Sigmoid colon (tissue), 7 donors: ENCODE data around the gene FAM81A. TPM values are rescaled to one million over a fixed set of nuclear protein-coding genes. Genes with fewer than 3 reads are reported as not detected.

Experiments
- DNase-seq: peaks from one replicate; pipeline ENCODE4 v3.0.0-alpha.2; 2019
- H3K27ac ChIP-seq, 4 donors: fragments of 200-600 bp; sonication (generic); one replicate each; pipeline ENCODE4 v1.5.1; 2016 to 2019; ENCODE audit warnings: mild to moderate bottlenecking in 1 of 4
- H3K27me3 ChIP-seq, 3 donors: fragments of 200-600 bp; sonication (generic); one replicate each; pipeline ENCODE4 v1.5.1; 2019; ENCODE audit warnings: mild to moderate bottlenecking in 1 of 3
- H3K36me3 ChIP-seq, 4 donors: fragments of 200-600 bp; sonication (generic); one replicate each; pipeline ENCODE4 v1.5.1; 2016 to 2019
- H3K4me1 ChIP-seq, 4 donors: fragments of 200-600 bp; sonication (generic); one replicate each; pipeline ENCODE4 v1.5.1; 2017 to 2019
- H3K4me3 ChIP-seq, 4 donors: fragments of 200-600 bp; sonication (generic); one replicate each; pipeline ENCODE4 v1.5.1; 2017 to 2019; ENCODE audit warnings: mild to moderate bottlenecking in 2 of 4, moderate library complexity in 1 of 4
- H3K9me3 ChIP-seq, 4 donors: fragments of 200-600 bp in 3 of 4; sonication (generic) in 3 of 4; one replicate each; pipeline versions ENCODE4 v1.5.1 to v1.6.1; 2013 to 2019
- EP300 ChIP-seq, 4 donors: sonication (generic); formaldehyde crosslinking; IDR thresholded peaks; one replicate each; pipeline ENCODE4 v1.6.1; 2017; ENCODE audit warnings: antibody characterized with exemption in 4 of 4
- POLR2A ChIP-seq, 2 donors: fragments of 450-650 bp; IDR thresholded peaks; one replicate each; pipeline ENCODE4 v1.6.1; 2016; ENCODE audit warnings: antibody characterized with exemption in 2 of 2, mild to moderate bottlenecking in 2 of 2, moderate library complexity in 2 of 2
- POLR2AphosphoS5 ChIP-seq, 4 donors: sonication (generic); formaldehyde crosslinking; IDR thresholded peaks; one replicate each; pipeline ENCODE4 v1.6.1; 2017; ENCODE audit warnings: antibody characterized with exemption in 4 of 4
- WGBS, 2 donors: extraction: QIAGEN DNeasy Blood & Tissue Kit; methylation state at CpG; one replicate each; pipeline ENCODE4 v1.1.7; 2013; 5-methylcytosine and 5-hydroxymethylcytosine counted together
- intact Hi-C: fragments of 100-400 bp; cut with DNase I; formaldehyde crosslinking; loops from one replicate; pipeline ENCODE4 v1.15.1; 2023
- polyA plus RNA-seq, 3 donors: library from polyadenylated mRNA; stranded (reverse); fragments of 200-250 nt; gene quantifications; one replicate each; pipeline ENCODE4 v1.2.3, GENCODE V29; 2013
- total RNA-seq, 4 donors: library from RNA; depleted of rRNA; stranded (reverse); fragments of >200 nt; gene quantifications; one replicate each; pipeline ENCODE4 v1.1.0, GENCODE V29; 2016
- TF ChIP-seq, protein P1 (sequence below), 4 experiments: fragments of 450-650 bp in 3 of 4; fragments of 200-600 bp in 1 of 4; IDR thresholded peaks; one replicate each; pipeline ENCODE4 v1.5.1; 2016 to 2019; ENCODE audit warnings: antibody characterized with exemption in 4 of 4, mild to moderate bottlenecking in 3 of 4, moderate library complexity in 2 of 4
- donor health status: healthy with polysubstance abuse.
- donor health status: Bipolar disorder and iron deficiency.
- donor health status: healthy.

FAM81A gene
- total and polyA plus RNA-seq, 7 donors = under 0.01 to 4.7 (median 2.5) TPM; not detected in 1

DNA sequence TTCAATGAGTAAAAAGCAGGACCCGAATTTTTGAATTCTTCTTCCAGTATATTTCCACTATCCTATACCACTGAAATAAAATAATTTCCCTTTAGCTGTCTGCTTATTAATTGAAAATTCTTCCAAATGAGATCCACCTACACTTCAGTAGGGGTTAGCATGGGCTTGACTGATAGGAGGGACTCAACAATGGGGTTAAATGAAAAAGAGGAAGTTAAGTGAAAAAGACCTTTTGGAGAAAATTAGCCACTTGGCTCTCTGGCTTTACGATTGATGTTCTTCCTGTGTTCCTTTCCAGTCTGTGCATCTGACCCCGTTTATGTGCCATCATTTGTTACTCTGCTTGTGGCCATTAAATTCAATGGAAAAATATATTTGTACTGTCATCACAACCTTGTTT is 119.6 kb downstream of the FAM81A start:
- no peaks in the 10 kb centered on the region for H3K36me3 ChIP-seq
- H3K9me3 ChIP-seq = no peaks in the 10 kb centered on the region
- no peak overlapping the region for H3K4me3 ChIP-seq
- no peak overlapping the region for H3K27ac ChIP-seq
- intact Hi-C loops = no loop called here
- no peaks in the 10 kb centered on the region for H3K27me3 ChIP-seq
- WGBS, 2 donors = 63 to 77% methylated on average over 3 of the region's 3 CpGs
- DNase-seq = no peak
- no peak for TF ChIP-seq EP300 (IDR thresholded peaks at IDR 0.05)
- TF ChIP-seq POLR2A (IDR thresholded peaks at IDR 0.05) = no peak
- no peak for TF ChIP-seq POLR2AphosphoS5 (IDR thresholded peaks at IDR 0.05)
- TF ChIP-seq, protein P1, sequence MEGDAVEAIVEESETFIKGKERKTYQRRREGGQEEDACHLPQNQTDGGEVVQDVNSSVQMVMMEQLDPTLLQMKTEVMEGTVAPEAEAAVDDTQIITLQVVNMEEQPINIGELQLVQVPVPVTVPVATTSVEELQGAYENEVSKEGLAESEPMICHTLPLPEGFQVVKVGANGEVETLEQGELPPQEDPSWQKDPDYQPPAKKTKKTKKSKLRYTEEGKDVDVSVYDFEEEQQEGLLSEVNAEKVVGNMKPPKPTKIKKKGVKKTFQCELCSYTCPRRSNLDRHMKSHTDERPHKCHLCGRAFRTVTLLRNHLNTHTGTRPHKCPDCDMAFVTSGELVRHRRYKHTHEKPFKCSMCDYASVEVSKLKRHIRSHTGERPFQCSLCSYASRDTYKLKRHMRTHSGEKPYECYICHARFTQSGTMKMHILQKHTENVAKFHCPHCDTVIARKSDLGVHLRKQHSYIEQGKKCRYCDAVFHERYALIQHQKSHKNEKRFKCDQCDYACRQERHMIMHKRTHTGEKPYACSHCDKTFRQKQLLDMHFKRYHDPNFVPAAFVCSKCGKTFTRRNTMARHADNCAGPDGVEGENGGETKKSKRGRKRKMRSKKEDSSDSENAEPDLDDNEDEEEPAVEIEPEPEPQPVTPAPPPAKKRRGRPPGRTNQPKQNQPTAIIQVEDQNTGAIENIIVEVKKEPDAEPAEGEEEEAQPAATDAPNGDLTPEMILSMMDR (IDR thresholded peaks at IDR 0.05) = no peak
- no peaks in the 10 kb centered on the region for H3K4me1 ChIP-seq

DNA sequence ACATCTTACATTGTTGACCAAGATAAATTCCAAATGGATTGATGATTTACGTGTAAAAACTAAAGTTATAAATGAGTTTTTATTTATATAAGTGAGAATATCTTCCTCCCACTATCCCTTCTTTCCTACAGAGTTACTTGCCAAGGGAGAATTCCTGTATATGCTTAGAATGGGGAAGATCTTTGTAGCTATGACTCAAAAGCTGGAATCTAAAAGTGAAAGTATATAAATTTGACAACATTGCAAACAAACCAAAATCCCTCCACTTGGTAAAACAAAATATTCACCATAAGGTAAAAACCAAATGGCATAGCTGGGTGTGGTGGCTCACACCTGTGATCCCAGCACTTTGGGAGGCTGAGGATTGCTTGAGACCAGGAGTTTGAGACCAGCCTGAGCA is 120.9 kb downstream of the FAM81A start:
- intact Hi-C loops = no loop called here
- Histone ChIP-seq H3K9me3 (no peaks in the 10 kb centered on the region), H3K27me3 (no peaks in the 10 kb centered on the region), H3K4me1 (no peaks in the 10 kb centered on the region), H3K36me3 (no peaks in the 10 kb centered on the region), H3K4me3 (no peak overlapping the region), H3K27ac (no peak overlapping the region)
- no peak for DNase-seq
- WGBS, 2 donors = 79 to 80% methylated on average over 1 of the region's 1 CpG
- TF ChIP-seq POLR2A (IDR thresholded peaks at IDR 0.05) (no peak), POLR2AphosphoS5 (IDR thresholded peaks at IDR 0.05) (no peak), EP300 (IDR thresholded peaks at IDR 0.05) (no peak)
- TF ChIP-seq, protein P1 (IDR thresholded peaks at IDR 0.05) = no peak

DNA sequence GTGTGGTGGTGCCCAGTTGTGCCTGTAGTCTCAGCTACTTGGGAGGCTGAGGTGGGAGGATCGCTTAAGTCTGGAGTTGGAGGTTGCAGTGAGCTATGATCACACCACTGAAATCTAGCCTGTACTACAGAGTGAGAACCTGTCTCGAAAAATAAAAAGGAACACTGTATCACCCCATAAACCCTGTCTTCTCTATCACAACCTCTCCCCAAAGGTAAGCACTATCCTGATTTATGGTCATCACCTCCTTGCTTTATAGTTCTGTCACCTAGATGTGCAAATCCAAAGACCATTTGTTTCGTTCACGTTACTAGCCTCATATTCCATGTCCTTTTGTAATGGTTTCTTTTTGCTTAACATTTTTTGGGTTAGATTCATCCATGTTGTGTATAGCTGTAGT is 123.6 kb downstream of the FAM81A start:
- DNase-seq = no peak
- WGBS, 2 donors = 63 to 81% methylated on average over 4 of the region's 4 CpGs
- H3K4me1 ChIP-seq = no peaks in the 10 kb centered on the region
- H3K4me3 ChIP-seq = no peak overlapping the region
- no peak overlapping the region for H3K27ac ChIP-seq
- H3K27me3 ChIP-seq = no peaks in the 10 kb centered on the region
- TF ChIP-seq POLR2AphosphoS5 (IDR thresholded peaks at IDR 0.05) (no peak), EP300 (IDR thresholded peaks at IDR 0.05) (no peak), POLR2A (IDR thresholded peaks at IDR 0.05) (no peak)
- TF ChIP-seq, protein P1 (IDR thresholded peaks at IDR 0.05) = no peak
- intact Hi-C loops = no loop called here
- no peaks in the 10 kb centered on the region for H3K36me3 ChIP-seq
- H3K9me3 ChIP-seq = peaks cover 0 to 7% (median 3%) of the 10 kb centered on the region in 4 donors

DNA sequence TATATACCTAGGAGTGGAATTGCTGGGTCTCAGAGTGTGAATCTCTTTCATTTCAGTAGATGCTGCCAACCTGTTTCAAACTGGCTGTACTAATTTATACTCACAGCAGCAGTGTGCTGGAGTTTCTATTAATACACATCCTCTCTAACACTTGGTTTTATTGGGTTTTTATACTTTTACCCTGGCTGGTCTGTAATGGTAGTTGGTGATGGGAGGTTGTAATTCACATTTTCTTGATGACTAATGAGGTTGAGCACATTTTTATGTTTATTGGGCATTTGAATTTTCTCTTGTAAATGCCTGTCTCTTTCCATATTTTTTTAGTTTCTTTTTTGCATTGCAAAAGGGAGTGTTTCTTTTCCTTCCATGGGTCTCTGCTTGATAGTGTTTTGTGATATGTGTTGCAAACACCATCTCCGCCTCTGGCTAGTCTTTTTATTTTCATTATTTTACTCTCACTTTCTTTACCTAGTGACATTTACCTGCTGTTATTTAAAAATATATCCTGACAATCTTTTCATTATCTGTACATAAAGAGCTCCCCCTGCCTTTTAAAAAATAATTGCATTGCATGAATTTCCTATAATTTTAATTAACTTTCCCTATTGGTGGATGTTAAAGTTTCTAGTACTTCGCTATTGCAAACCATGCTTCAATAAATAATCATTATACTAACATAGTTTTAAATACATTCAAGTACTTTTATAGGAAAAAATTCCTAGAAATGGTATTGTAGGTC is 124.6 kb downstream of the FAM81A start:
- DNase-seq = no peak
- peaks cover 0 to 7% (median 3%) of the 10 kb centered on the region in 4 donors for H3K9me3 ChIP-seq
- H3K36me3 ChIP-seq = no peaks in the 10 kb centered on the region
- no peaks in the 10 kb centered on the region for H3K27me3 ChIP-seq
- TF ChIP-seq POLR2AphosphoS5 (IDR thresholded peaks at IDR 0.05) (no peak), EP300 (IDR thresholded peaks at IDR 0.05) (no peak), POLR2A (IDR thresholded peaks at IDR 0.05) (no peak)
- TF ChIP-seq, protein P1 (IDR thresholded peaks at IDR 0.05) = no peak
- WGBS, 2 donors = 97% methylated on average over 2 of the region's 2 CpGs
- H3K27ac ChIP-seq = no peak overlapping the region
- intact Hi-C loops = no loop called here
- H3K4me1 ChIP-seq = no peaks in the 10 kb centered on the region
- H3K4me3 ChIP-seq = no peak overlapping the region

DNA sequence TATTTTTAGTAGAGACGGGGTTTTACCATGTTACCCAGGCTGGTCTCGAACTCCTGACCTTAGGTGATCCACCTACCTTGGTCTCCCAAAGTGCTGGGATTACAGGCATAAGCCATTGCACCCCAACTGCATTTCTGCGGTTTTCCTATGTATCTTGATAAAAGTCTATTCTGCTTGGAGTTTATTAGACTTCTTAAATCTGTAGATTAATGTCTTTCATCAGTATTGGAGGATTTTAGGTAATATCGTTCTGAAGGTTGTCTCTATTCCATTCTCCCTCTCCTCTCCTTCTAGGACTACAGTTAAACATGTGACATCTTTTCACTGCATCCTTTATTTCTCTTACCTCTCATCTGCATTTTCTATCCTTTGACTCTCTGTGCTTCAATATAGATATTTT is 127.3 kb downstream of the FAM81A start:
- no peaks in the 10 kb centered on the region for H3K4me1 ChIP-seq
- no peaks in the 10 kb centered on the region for H3K27me3 ChIP-seq
- TF ChIP-seq POLR2A (IDR thresholded peaks at IDR 0.05) (no peak), EP300 (IDR thresholded peaks at IDR 0.05) (no peak), POLR2AphosphoS5 (IDR thresholded peaks at IDR 0.05) (no peak)
- TF ChIP-seq, protein P1 (IDR thresholded peaks at IDR 0.05) = no peak
- no peak overlapping the region for H3K4me3 ChIP-seq
- intact Hi-C loops = no loop called here
- peaks cover 0 to 7% (median 3%) of the 10 kb centered on the region in 4 donors for H3K9me3 ChIP-seq
- DNase-seq = no peak
- WGBS, 2 donors = 70 to 98% methylated on average over 4 of the region's 4 CpGs
- no peak overlapping the region for H3K27ac ChIP-seq
- H3K36me3 ChIP-seq = no peaks in the 10 kb centered on the region
